IMR-90 (cell line): ENCODE data around the gene RFTN1. TPM values are rescaled to one million over a fixed set of nuclear protein-coding genes. Genes with fewer than 3 reads are reported as not detected.

Experiments used
- ATAC-seq: fragments of 200-7000 bp; cut with Tn5 transposase; 2 replicates; pipeline ENCODE4 v1.9.1; 2020; ENCODE audit warnings: low read depth, mild to moderate bottlenecking, moderate library complexity
- BruUV-seq: library from RNA; stranded (reverse); fragments of 400-500 nt; replicated peaks from 2 replicates; lab custom pipeline; 2021; lab: Mats Ljungman, UMichigan
- CTCF ChIA-PET: fragments of 300-600 bp; formaldehyde crosslinking; extraction: SDS; loops from one replicate; lab custom pipeline; 2021; ENCODE audit warnings: antibody characterized with exemption; lab: Yijun Ruan, JAX
- POLR2A ChIA-PET: fragments of 300-600 bp; sonication (Branson Sonifier 250); formaldehyde crosslinking; loops from one replicate; lab custom pipeline; 2022; ENCODE audit warnings: antibody characterized with exemption; ENCODE audit not compliant: unreplicated experiment; lab: Charles Lee
- DNase-seq: peaks from one replicate; pipeline ENCODE4 v3.0.0; 2013
- H2AFZ ChIP-seq: replicated peaks from 2 replicates; pipeline ENCODE3; 2013; ENCODE audit warnings: low read length, mild to moderate bottlenecking; ENCODE audit not compliant: poor library complexity
- H2AK5ac ChIP-seq: 2 replicates; pipeline ENCODE4 v1.6.1; 2013; ENCODE audit warnings: low read depth, low read length, inconsistent platforms
- H2AK9ac ChIP-seq: replicated peaks from 2 replicates; pipeline ENCODE3; 2013; ENCODE audit warnings: mild to moderate bottlenecking, low read depth, low read length, moderate library complexity; ENCODE audit not compliant: poor library complexity
- H2BK120ac ChIP-seq: 2 replicates; pipeline ENCODE4 v1.6.1; 2013; ENCODE audit warnings: low read depth, low read length, inconsistent platforms
- H2BK15ac ChIP-seq: 3 replicates; pipeline ENCODE4 v1.6.1; 2013; ENCODE audit warnings: low read depth, low read length, inconsistent platforms
- H2BK20ac ChIP-seq: 2 replicates; pipeline ENCODE4 v1.6.1; 2013; ENCODE audit warnings: low read depth, mild to moderate bottlenecking, inconsistent platforms, low read length, moderate library complexity
- H2BK5ac ChIP-seq: 2 replicates; pipeline ENCODE4 v1.6.1; 2013; ENCODE audit warnings: mild to moderate bottlenecking, low read depth, low read length, inconsistent platforms; ENCODE audit not compliant: poor library complexity, severe bottlenecking
- H3K14ac ChIP-seq: replicated peaks from 2 replicates; pipeline ENCODE4 v1.6.1; 2013; ENCODE audit warnings: low read depth, low read length, inconsistent platforms
- H3K18ac ChIP-seq: 2 replicates; pipeline ENCODE4 v1.6.1; 2013; ENCODE audit warnings: low read depth, low read length, control low read depth
- H3K23ac ChIP-seq: 2 replicates; pipeline ENCODE4 v1.6.1; 2013; ENCODE audit warnings: low read depth, low read length, inconsistent platforms
- H3K27ac ChIP-seq: 2 replicates; pipeline ENCODE4 v1.5.1; 2013; ENCODE audit warnings: mild to moderate bottlenecking, control low read depth, low read length; ENCODE audit not compliant: insufficient read depth
- H3K27me3 ChIP-seq: 2 replicates; pipeline ENCODE4 v1.6.1; 2013; ENCODE audit warnings: low read length; ENCODE audit not compliant: control insufficient read depth, insufficient read depth
- H3K36me3 ChIP-seq: 2 replicates; pipeline ENCODE4 v1.6.1; 2013; ENCODE audit warnings: low read length, mixed read lengths; ENCODE audit not compliant: control insufficient read depth, insufficient read depth
- H3K4ac ChIP-seq: 2 replicates; pipeline ENCODE4 v1.6.1; 2013; ENCODE audit warnings: low read depth, low read length, inconsistent platforms
- H3K4me1 ChIP-seq: 2 replicates; pipeline ENCODE4 v1.6.1; 2013; ENCODE audit warnings: low read length, mixed read lengths; ENCODE audit not compliant: control insufficient read depth, insufficient read depth
- H3K4me2 ChIP-seq: 2 replicates; pipeline ENCODE4 v1.6.1; 2013; ENCODE audit warnings: low read depth, mild to moderate bottlenecking, control low read depth, low read length, moderate library complexity
- H3K4me3 ChIP-seq: 2 replicates; pipeline ENCODE4 v1.5.1; 2013; ENCODE audit warnings: low read depth, mild to moderate bottlenecking, control low read depth, low read length, moderate library complexity; ENCODE audit not compliant: insufficient read depth
- H3K56ac ChIP-seq: 2 replicates; pipeline ENCODE4 v1.6.1; 2013; ENCODE audit warnings: low read length, inconsistent platforms; ENCODE audit not compliant: insufficient read depth; ENCODE audit errors: extremely low read depth
- H3K79me1 ChIP-seq, 2 experiments: 2 replicates each; pipeline ENCODE4 v1.6.1; 2013; ENCODE audit warnings: low read length in 2 of 2, inconsistent platforms in 1 of 2, low read depth in 1 of 2
- H3K9ac ChIP-seq: 2 replicates; pipeline ENCODE4 v1.6.1; 2013; ENCODE audit warnings: low read depth, low read length, control low read depth
- H3K9me1 ChIP-seq: 2 replicates; pipeline ENCODE4 v1.6.1; 2013; ENCODE audit warnings: low read length, inconsistent platforms; ENCODE audit not compliant: insufficient read depth
- H3K9me3 ChIP-seq: 2 replicates; pipeline ENCODE4 v1.6.1; 2013; ENCODE audit warnings: low read length; ENCODE audit not compliant: control insufficient read depth, insufficient read depth
- H4K20me1 ChIP-seq: 2 replicates; pipeline ENCODE4 v1.6.1; 2013; ENCODE audit warnings: low read length, inconsistent platforms; ENCODE audit not compliant: insufficient read depth
- H4K5ac ChIP-seq: 2 replicates; pipeline ENCODE4 v1.6.1; 2013; ENCODE audit warnings: mild to moderate bottlenecking, low read depth, low read length, control low read depth
- H4K8ac ChIP-seq, 2 experiments: 2 replicates each; pipeline ENCODE4 v1.6.1; 2013; ENCODE audit warnings: low read depth in 2 of 2, low read length in 2 of 2, control low read depth in 1 of 2, inconsistent platforms in 1 of 2
- H4K91ac ChIP-seq: 2 replicates; pipeline ENCODE4 v1.6.1; 2013; ENCODE audit warnings: low read depth, low read length, inconsistent platforms; ENCODE audit not compliant: insufficient read depth
- BHLHE40 ChIP-seq: fragments of 150-350 bp; IDR thresholded peaks from 2 replicates; pipeline ENCODE4 v1.6.1; 2016; ENCODE audit warnings: mild to moderate bottlenecking, low read depth, low read length
- CEBPB ChIP-seq: IDR thresholded peaks from 2 replicates; pipeline ENCODE4 v1.6.1; 2012; ENCODE audit warnings: low read depth, low read length, improper control_type of control experiment
- CHD1 ChIP-seq: IDR thresholded peaks from 2 replicates; pipeline ENCODE4 v1.6.1; 2012; ENCODE audit warnings: low read depth, low read length, improper control_type of control experiment
- MAZ ChIP-seq: IDR thresholded peaks from 2 replicates; pipeline ENCODE4 v1.6.1; 2012; ENCODE audit warnings: low read depth, mild to moderate bottlenecking, low read length, improper control_type of control experiment, moderate library complexity, borderline replicate concordance
- MXI1 ChIP-seq: IDR thresholded peaks from 2 replicates; pipeline ENCODE4 v1.6.1; 2012; ENCODE audit warnings: low read depth, mild to moderate bottlenecking, low read length, moderate library complexity, borderline replicate concordance
- NFE2L2 ChIP-seq: fragments of 150-350 bp; IDR thresholded peaks from 2 replicates; pipeline ENCODE4 v1.6.1; 2016; ENCODE audit warnings: low read depth, mild to moderate bottlenecking, low read length
- POLR2A ChIP-seq: IDR thresholded peaks from 2 replicates; pipeline ENCODE4 v1.6.1; 2012; ENCODE audit warnings: mild to moderate bottlenecking, low read depth, low read length
- RAD21 ChIP-seq: IDR thresholded peaks from 2 replicates; pipeline ENCODE4 v1.6.1; 2012; ENCODE audit warnings: low read length, improper control_type of control experiment
- SMC3 ChIP-seq: fragments of 150-350 bp; IDR thresholded peaks from 2 replicates; pipeline ENCODE4 v1.6.1; 2016; ENCODE audit warnings: low read depth, mild to moderate bottlenecking, antibody characterized with exemption, low read length, moderate library complexity
- WGBS, 2 experiments: methylation state at CpG; one replicate each; pipeline versions ENCODE4 v1.1.5 to v1.1.7; 2013; ENCODE audit warnings: missing lambda C conversion rate in 2 of 2; ENCODE audit not compliant: insufficient read length in 1 of 2; ENCODE audit errors: extremely low coverage in 2 of 2; 5-methylcytosine and 5-hydroxymethylcytosine counted together
- dilution Hi-C: fragments of 300-500 bp; cut with HindIII; formaldehyde crosslinking; loops from one replicate; pipeline ENCODE4 v1.14.3; 2018; ENCODE audit warnings: low sequenced_read_pairs; ENCODE audit not compliant: unreplicated experiment
- in situ Hi-C: fragments of 300-500 bp; cut with MboI; formaldehyde crosslinking; loops from 3 replicates; pipeline ENCODE4 v1.14.3; 2019; ENCODE audit warnings: low sequenced_read_pairs, inconsistent platforms, mixed read lengths
- intact Hi-C: fragments of 100-400 bp; cut with micrococcal nuclease; formaldehyde crosslinking; loops from 2 replicates; pipeline ENCODE4 v1.10.0; 2022
- polyA plus RNA-seq, 3 experiments: library from polyadenylated mRNA; depleted of rRNA; stranded (reverse); fragments of >200 nt; gene quantifications; 2 replicates each; pipeline ENCODE4 v1.2.3, GENCODE V29; 2012; ENCODE audit warnings: low replicate concordance in 1 of 3
- total RNA-seq: library from RNA; depleted of rRNA; stranded (reverse); fragments of >200 nt; gene quantifications from 2 replicates; pipeline ENCODE4 v1.2.3, GENCODE V29; 2012
- TF ChIP-seq, protein P1 (sequence below): fragments of 150-350 bp; IDR thresholded peaks from 2 replicates; pipeline ENCODE4 v1.6.1; 2017; ENCODE audit warnings: mild to moderate bottlenecking, antibody characterized with exemption, low read length, low read depth
- TF ChIP-seq, protein P2 (sequence below): fragments of 150-350 bp; IDR thresholded peaks from 2 replicates; pipeline ENCODE4 v1.6.1; 2016; ENCODE audit warnings: low read depth, mild to moderate bottlenecking, low read length, moderate library complexity, borderline replicate concordance

The RFTN1 gene
- total and polyA plus RNA-seq, 2 of the 4 experiments (the other 2 are of a cell fraction): 45.0 to 52.0 TPM

DNA sequence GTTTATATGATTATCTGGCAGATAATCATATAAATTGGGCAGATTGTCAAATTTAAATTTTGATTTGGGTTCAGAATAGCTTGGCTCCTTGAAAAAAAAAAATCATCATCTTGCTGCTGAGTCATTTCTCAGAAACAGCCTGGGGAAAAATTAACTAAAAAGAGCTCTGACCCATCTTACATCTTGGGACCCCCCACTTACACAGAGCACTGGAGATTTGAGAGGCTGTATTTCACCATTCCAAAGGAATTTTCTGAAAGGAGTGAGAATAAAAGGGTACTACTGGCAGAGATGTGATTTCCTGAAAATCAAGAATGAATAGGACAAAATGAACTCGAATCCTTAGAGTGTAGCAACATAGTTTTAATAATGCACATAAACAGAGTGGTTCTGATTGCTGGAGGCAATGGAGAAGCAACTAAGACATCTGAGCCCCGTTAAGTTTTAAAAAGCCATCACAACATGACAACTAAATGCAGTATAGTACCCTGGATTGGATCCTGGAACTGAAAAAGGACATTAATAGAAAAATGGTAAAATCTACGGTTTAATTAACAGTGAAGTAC, 97.5 kb downstream of the RFTN1 start:
- TF ChIP-seq POLR2A (no peak), RAD21 (no peak), MXI1 (no peak), MAZ (no peak), NFE2L2 (no peak), CHD1 (no peak), BHLHE40 (no peak), CEBPB (no peak), SMC3 (no peak)
- TF ChIP-seq, protein P1, sequence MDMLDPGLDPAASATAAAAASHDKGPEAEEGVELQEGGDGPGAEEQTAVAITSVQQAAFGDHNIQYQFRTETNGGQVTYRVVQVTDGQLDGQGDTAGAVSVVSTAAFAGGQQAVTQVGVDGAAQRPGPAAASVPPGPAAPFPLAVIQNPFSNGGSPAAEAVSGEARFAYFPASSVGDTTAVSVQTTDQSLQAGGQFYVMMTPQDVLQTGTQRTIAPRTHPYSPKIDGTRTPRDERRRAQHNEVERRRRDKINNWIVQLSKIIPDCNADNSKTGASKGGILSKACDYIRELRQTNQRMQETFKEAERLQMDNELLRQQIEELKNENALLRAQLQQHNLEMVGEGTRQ: no peak
- TF ChIP-seq, protein P2, sequence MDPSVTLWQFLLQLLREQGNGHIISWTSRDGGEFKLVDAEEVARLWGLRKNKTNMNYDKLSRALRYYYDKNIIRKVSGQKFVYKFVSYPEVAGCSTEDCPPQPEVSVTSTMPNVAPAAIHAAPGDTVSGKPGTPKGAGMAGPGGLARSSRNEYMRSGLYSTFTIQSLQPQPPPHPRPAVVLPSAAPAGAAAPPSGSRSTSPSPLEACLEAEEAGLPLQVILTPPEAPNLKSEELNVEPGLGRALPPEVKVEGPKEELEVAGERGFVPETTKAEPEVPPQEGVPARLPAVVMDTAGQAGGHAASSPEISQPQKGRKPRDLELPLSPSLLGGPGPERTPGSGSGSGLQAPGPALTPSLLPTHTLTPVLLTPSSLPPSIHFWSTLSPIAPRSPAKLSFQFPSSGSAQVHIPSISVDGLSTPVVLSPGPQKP: no peak

More for the DNA sequence above, 97.5 kb downstream of the RFTN1 start:
- H4K20me1 ChIP-seq: peaks cover 27% of the 10 kb centered on the region
- H3K4ac ChIP-seq: no peak overlapping the region
- in situ Hi-C loops: no loop called here
- no peak overlapping the region for H3K4me3 ChIP-seq
- DNase-seq: no peak
- no peak overlapping the region for H3K27ac ChIP-seq
- BruUV-seq: no TSS peak
- no peak overlapping the region for H4K8ac ChIP-seq
- H2BK120ac ChIP-seq: no peak overlapping the region
- intact Hi-C loops: no loop called here
- H3K9me3 ChIP-seq: no peaks in the 10 kb centered on the region
- WGBS, 2 experiments: 100% methylated on average over 1 of the region's 3 CpGs; no CpG with 5 or more reads in 1 of the 2 experiments
- no peak overlapping the region for H2BK20ac ChIP-seq
- ChIA-PET POLR2A (no interaction called here), CTCF (interaction anchor here (0.7 kb wide), 1 partner anchor 116 kb away, joined by 3 read pairs; no protein-coding TSS in a partner anchor)
- no peak overlapping the region for H2AK5ac ChIP-seq
- H3K14ac ChIP-seq: no peak overlapping the region
- H3K4me2 ChIP-seq: no peak overlapping the region
- no peak overlapping the region for H4K5ac ChIP-seq
- H3K23ac ChIP-seq: no peak overlapping the region
- no peaks in the 10 kb centered on the region for H3K27me3 ChIP-seq
- no peak overlapping the region for H3K18ac ChIP-seq
- H2AFZ ChIP-seq: no peak overlapping the region
- no peak overlapping the region for H2BK5ac ChIP-seq
- peaks cover 35 to 75% of the 10 kb centered on the region in 2 experiments for H3K79me1 ChIP-seq
- no peak overlapping the region for H2BK15ac ChIP-seq
- H3K9me1 ChIP-seq: peaks cover 15% of the 10 kb centered on the region
- H3K56ac ChIP-seq: no peak overlapping the region
- no peak overlapping the region for H4K91ac ChIP-seq
- no peak overlapping the region for H3K9ac ChIP-seq
- peak; percentile 25; the same call in 1 of the 2 replicates for ATAC-seq
- H3K36me3 ChIP-seq: peaks cover 4% of the 10 kb centered on the region; the same call in 1 of the 2 replicates
- H2AK9ac ChIP-seq: no peak overlapping the region
- dilution Hi-C loops: no loop called here
- peaks cover 9% of the 10 kb centered on the region for H3K4me1 ChIP-seq
